HPDE6-E6E7 (cell line): ENCODE results near the gene THBS3.
"Not testable (repeated sequence)": the region's sequence is repeated elsewhere in the genome, so short reads cannot be mapped to it uniquely, and the experiment has no call there.

Source experiments
- DNase-seq: peaks from one replicate; pipeline ENCODE4 v3.0.0; 2011; ENCODE audit warnings: missing footprints; ENCODE audit errors: extremely low spot score

The THBS3 gene

DNA sequence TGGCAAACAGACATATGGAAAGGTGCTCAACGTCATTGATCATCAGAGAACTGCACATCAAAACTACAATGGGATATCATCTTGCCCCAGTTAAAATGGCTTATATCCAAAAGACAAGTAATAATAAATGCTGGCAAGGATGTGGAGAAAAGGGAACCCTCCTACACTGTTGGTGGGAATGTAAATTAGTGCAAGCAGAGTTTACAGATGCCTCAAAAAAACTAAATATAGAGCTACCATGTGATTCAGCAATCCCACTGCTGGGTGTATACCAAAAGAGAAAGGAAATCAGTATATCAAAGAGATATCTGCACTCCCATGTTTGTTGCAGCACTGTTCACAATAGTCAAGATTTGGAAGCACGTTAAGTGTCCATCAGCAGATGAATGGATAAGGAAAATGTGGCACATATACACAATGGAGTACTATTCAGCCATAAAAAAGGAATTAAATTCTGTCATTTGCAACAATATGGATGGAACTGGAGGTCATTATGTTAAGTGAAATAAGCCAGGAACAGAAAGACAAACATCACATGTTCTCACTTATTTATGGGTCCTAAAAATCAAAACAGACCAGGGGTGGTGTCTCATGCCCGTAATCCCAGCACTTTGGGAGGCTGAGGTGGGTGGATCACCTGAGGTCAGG, 51.6 kb downstream of the THBS3 start:
- DNase-seq: not testable (repeated sequence)
